Erythroblast (primary cell): Measurements from ENCODE around the gene CD93.

Source experiments
- GATA1 ChIP-seq: IDR thresholded peaks from 2 replicates; pipeline ENCODE4 v1.6.1; 2011; ENCODE audit warnings: low read depth, mild to moderate bottlenecking, control low read depth, low read length, moderate library complexity
- POLR2A ChIP-seq: IDR thresholded peaks from 2 replicates; pipeline ENCODE4 v1.6.1; 2011; ENCODE audit warnings: mild to moderate bottlenecking, low read length

DNA sequence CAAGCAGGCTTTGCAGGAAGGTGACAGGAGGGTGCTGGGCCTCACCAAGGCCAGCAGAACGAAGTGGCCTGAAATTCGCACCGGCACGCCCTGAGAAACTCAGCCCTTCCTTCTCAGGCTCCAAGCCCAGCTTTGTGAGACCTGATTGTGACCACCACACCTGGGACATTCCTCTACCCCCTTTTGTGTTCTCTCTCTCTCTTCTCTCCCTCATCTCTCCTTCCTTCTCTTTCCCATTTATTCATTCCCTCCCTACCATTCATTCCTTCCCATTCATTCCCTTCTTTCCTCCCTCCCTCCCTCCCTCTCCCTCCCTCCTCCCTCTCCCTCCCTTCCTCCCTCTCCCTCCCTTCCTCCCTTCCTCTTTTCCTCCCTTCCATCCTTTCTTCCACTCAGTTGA lies 8.8 kb downstream of the CD93 start:
- TF ChIP-seq POLR2A (no peak), GATA1 (no peak)
